NCI-H146 (cell line): ENCODE data around the gene LRRFIP1.

Experiments
- DNase-seq: peaks from one replicate; lab custom pipeline; 2025; lab: John Stamatoyannopoulos, UW

The LRRFIP1 gene

GRCh38 chr2:237639052-237639835 lies 11.9 kb downstream of the LRRFIP1 start:
- no peak for DNase-seq

GRCh38 chr2:237639836-237640220 lies 12.4 kb downstream of the LRRFIP1 start:
- no peak for DNase-seq

- DNase-seq: no peak
Measured at GRCh38 chr2:237640493-237640998, 13.2 kb downstream of the LRRFIP1 start.

- no peak for DNase-seq
Measured at GRCh38 chr2:237642038-237642734, 14.8 kb downstream of the LRRFIP1 start.

- DNase-seq: no peak
Measured at GRCh38 chr2:237643066-237643465, 15.7 kb downstream of the LRRFIP1 start.

- no peak for DNase-seq
Measured at GRCh38 chr2:237643582-237644380, 16.4 kb downstream of the LRRFIP1 start.

- no peak for DNase-seq
Measured at GRCh38 chr2:237644381-237644703, 17.0 kb downstream of the LRRFIP1 start.

- DNase-seq: no peak
Measured at GRCh38 chr2:237645261-237645660, 17.9 kb downstream of the LRRFIP1 start.

GRCh38 chr2:237647176-237648015 lies 20.0 kb downstream of the LRRFIP1 start:
- no peak for DNase-seq

GRCh38 chr2:237648016-237648381 lies 20.6 kb downstream of the LRRFIP1 start:
- no peak for DNase-seq

- DNase-seq: peak; percentile 24
Measured at GRCh38 chr2:237649541-237650454, 22.4 kb downstream of the LRRFIP1 start.

GRCh38 chr2:237650455-237650850 lies 23.1 kb downstream of the LRRFIP1 start:
- DNase-seq: no peak

- DNase-seq: no peak
Measured at GRCh38 chr2:237651761-237652160, 24.4 kb downstream of the LRRFIP1 start.

GRCh38 chr2:237652181-237652580 lies 24.8 kb downstream of the LRRFIP1 start:
- no peak for DNase-seq

- DNase-seq: no peak
Measured at GRCh38 chr2:237652854-237653253, 25.5 kb downstream of the LRRFIP1 start.

GRCh38 chr2:237653776-237654558 lies 26.6 kb downstream of the LRRFIP1 start:
- DNase-seq: no peak

GRCh38 chr2:237657063-237657462 lies 29.7 kb downstream of the LRRFIP1 start:
- DNase-seq: no peak

GRCh38 chr2:237660381-237660900 lies 33.1 kb downstream of the LRRFIP1 start:
- no peak for DNase-seq

GRCh38 chr2:237661270-237661669 lies 33.9 kb downstream of the LRRFIP1 start:
- DNase-seq: no peak
